Skeletal muscle tissue (tissue), 4 donors: ENCODE results near the gene ACSM2A. TPM values are rescaled to one million over a fixed set of nuclear protein-coding genes. Genes with fewer than 3 reads are reported as not detected.
"Not testable (repeated sequence)": the region's sequence is repeated elsewhere in the genome, so short reads cannot be mapped to it uniquely, and the experiment has no call there.

Source experiments
- H3K27ac ChIP-seq: one replicate; pipeline ENCODE4 v1.7.0; 2013; ENCODE audit warnings: mild to moderate bottlenecking, low read depth, low read length, inconsistent platforms
- H3K27me3 ChIP-seq, 3 donors: one replicate each; pipeline ENCODE4 v1.7.0; 2013; ENCODE audit warnings: low read length in 3 of 3; ENCODE audit not compliant: control insufficient read depth in 3 of 3, insufficient read depth in 3 of 3
- H3K36me3 ChIP-seq, 3 donors: one replicate each; pipeline ENCODE4 v1.7.0; 2013; ENCODE audit warnings: low read length in 3 of 3; ENCODE audit not compliant: control insufficient read depth in 3 of 3, insufficient read depth in 3 of 3
- H3K4me1 ChIP-seq, 3 donors: one replicate each; pipeline ENCODE4 v1.7.0; 2013; ENCODE audit warnings: low read length in 3 of 3, mild to moderate bottlenecking in 3 of 3; ENCODE audit not compliant: control insufficient read depth in 3 of 3, insufficient read depth in 3 of 3
- H3K4me3 ChIP-seq, 3 donors: one replicate each; pipeline ENCODE4 v1.7.0; 2013; ENCODE audit warnings: low read length in 3 of 3
- H3K9ac ChIP-seq, 3 donors: one replicate each; pipeline ENCODE4 v1.7.0; 2013; ENCODE audit warnings: low read length in 3 of 3, mild to moderate bottlenecking in 3 of 3, moderate library complexity in 2 of 3, low read depth in 1 of 3
- H3K9me3 ChIP-seq, 3 donors: one replicate each; pipeline ENCODE4 v1.7.0; 2013; ENCODE audit warnings: low read length in 3 of 3; ENCODE audit not compliant: control insufficient read depth in 3 of 3
- total RNA-seq: library from RNA; depleted of rRNA; stranded (reverse); fragments of >200 nt; gene quantifications from one replicate; pipeline ENCODE4 v1.2.3, GENCODE V29; 2014
- donor health status: Osteomylitis.

The ACSM2A gene, protein sequence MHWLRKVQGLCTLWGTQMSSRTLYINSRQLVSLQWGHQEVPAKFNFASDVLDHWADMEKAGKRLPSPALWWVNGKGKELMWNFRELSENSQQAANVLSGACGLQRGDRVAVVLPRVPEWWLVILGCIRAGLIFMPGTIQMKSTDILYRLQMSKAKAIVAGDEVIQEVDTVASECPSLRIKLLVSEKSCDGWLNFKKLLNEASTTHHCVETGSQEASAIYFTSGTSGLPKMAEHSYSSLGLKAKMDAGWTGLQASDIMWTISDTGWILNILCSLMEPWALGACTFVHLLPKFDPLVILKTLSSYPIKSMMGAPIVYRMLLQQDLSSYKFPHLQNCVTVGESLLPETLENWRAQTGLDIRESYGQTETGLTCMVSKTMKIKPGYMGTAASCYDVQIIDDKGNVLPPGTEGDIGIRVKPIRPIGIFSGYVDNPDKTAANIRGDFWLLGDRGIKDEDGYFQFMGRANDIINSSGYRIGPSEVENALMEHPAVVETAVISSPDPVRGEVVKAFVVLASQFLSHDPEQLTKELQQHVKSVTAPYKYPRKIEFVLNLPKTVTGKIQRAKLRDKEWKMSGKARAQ
- total RNA-seq, result not detected

DNA sequence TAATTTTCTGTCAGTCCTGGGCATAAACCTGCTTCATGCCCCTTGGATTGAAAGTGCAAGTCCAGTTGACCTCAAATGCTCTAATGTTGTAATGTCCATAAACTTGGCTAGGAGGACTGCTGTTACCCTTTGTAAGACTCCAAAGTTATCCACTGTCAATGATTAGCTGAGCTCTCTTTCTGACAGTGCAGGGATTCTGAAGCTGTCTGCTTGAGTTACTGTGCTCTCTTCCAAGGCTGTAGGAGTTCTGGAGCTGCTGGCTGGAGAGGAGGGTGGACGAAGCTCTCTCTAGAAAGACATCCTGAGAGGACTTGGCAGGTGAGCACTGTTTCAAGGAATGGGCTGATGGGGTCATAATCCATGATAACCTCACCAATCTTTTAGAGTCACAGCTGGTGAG lies at the start of gene ACSM2A:
Gene ACSM2A, plus strand, starts transcription at position 158 of the 400 bp plus-strand sequence. CDS start 8,594 bp downstream, outside the sequence.
- not testable (repeated sequence) for H3K27me3 ChIP-seq, H3K27ac ChIP-seq, H3K36me3 ChIP-seq, H3K9me3 ChIP-seq, H3K4me1 ChIP-seq, H3K4me3 ChIP-seq, H3K9ac ChIP-seq

DNA sequence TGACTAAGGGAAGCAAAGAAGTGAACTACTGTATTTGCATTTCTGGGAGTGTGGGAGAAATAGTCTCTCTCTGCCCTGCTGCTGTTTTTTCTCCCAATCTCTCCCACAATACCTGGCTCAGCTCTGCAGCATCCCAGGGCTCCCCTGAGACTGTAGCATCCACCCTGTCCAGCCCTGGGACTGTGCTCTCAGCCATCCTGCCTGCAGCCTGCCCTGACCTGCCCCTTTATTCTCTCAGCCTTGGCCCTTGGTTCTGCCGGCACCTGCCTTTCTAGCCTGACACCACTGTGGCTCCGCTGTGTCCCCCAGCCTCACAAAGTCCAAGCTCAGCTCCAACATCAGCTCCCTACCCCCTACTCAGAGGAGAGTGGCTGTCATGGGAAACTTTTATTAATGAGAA lies 48.7 kb upstream of the ACSM2A start:
- H3K4me3 ChIP-seq, result no peak overlapping the region
- H3K4me1 ChIP-seq, result no peaks in the 10 kb centered on the region
- H3K9me3 ChIP-seq, result no peaks in the 10 kb centered on the region
- H3K36me3 ChIP-seq, result no peaks in the 10 kb centered on the region
- H3K9ac ChIP-seq, result no peak overlapping the region
- H3K27me3 ChIP-seq, result no peaks in the 10 kb centered on the region
- H3K27ac ChIP-seq, result no peak overlapping the region

DNA sequence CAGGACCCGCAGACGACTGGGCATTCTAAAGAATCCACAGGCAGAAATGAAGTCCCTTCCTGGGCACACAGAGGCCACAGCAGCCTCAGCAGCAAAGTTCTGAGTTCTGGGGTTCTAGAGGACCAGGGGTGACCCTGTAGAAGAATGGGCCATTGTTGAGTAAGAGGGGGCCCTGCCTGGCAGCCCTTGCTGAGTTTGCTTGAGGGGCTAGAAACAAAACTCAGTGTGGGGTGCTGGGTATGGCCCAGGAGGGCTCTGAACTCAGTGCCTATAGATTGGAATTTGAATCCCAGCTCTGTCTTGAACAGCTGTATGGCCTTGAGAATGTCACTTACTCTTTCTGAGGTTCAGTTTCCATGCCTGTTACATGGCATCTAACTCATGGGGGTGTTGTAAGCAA lies 46.7 kb upstream of the ACSM2A start, which contains the start of gene PDILT:
Gene PDILT, minus strand, starts transcription at position 101 of the 400 bp plus-strand sequence. CDS start 5,437 bp downstream, outside the sequence.
- Histone ChIP-seq H3K36me3 (no peaks in the 10 kb centered on the region), H3K27me3 (no peaks in the 10 kb centered on the region), H3K4me3 (no peak within 1 kb of the TSS), H3K9ac (no peak within 1 kb of the TSS), H3K9me3 (no peaks in the 10 kb centered on the region), H3K27ac (no peak within 1 kb of the TSS), H3K4me1 (peaks cover 0 to 3% (median 0%) of the 10 kb centered on the region in 3 donors)

DNA sequence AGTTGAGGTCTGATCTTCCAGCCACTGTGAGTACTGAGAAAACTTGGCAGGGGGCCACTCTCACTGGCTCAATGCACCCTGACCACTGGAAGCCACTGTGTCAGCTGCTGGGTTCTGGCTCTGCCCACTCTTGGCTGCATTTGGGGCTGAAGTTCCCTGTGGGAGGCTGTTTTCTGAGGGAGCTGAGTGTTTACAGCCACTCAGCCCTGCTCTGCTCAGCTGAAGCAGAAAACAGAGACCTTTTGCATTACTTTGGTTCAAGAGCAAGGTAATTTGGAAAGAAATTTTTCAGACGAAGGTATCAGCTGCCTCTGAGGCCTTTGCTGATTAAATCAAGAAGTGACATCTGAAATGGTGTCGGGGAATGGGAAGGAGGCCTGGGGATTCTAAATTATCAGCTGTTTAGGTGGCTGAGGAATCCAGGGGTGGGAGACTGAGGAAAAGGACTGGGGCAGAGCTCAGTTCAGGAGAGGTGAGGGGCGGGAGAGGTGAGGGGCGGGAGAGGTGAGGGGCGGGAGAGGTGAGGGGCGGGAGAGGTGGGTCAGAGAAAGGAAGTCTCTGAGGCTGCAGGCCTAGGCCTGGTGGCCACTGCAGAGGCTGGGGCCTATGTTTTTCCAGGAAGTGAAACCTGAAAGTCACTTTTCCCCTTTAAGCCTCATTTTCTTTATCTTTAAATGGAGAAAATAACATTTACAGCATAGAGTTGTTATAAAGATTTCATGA lies 41.8 kb upstream of the ACSM2A start, which contains the start of gene ACSM5:
Gene ACSM5, plus strand, starts transcription at position 137 of the 723 bp plus-strand sequence. CDS start 1,951 bp downstream, outside the sequence.
- H3K4me1 ChIP-seq, result peaks cover 0 to 3% (median 0%) of the 10 kb centered on the region in 3 donors
- no peak within 1 kb of the TSS for H3K27ac ChIP-seq
- H3K27me3 ChIP-seq, result no peaks in the 10 kb centered on the region
- no peaks in the 10 kb centered on the region for H3K36me3 ChIP-seq
- peak within 1 kb of the TSS; percentile 45 to 65 (median 56) for H3K4me3 ChIP-seq
- H3K9me3 ChIP-seq, result no peaks in the 10 kb centered on the region
- H3K9ac ChIP-seq, result peak within 1 kb of the TSS; percentile 52 to 79 (median 70)

DNA sequence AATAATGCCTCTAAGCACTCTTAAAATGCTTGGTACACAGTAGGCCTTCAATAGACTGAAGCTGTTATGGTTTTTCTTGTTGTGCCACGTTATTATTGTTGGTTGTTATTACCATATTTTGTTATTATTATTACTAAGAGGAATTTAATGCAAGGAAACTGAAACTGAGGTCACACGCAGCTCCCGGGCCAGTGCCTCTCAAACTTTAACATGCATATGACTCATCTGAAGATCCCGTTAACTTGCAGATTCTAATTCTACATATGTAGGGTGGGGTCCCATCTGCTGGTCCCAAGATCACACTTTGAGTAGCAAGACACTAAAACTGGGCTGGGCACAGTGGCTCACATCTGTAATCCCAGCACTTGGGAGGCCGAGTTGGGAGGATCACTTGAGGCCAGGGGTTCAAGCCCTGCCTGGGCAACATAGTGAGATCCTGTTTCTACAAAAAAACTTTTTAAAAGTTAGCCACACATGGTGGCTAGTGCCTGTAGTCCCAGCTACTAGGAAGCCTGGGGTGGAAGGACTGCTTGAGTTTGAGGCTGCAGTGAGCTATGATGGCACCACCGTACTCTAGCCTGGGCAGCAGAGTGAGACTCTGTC lies 41.1 kb upstream of the ACSM2A start:
- peak overlapping the region; percentile 22 to 41 (median 40) for H3K4me3 ChIP-seq
- H3K36me3 ChIP-seq, result no peaks in the 10 kb centered on the region
- H3K27ac ChIP-seq, result no peak overlapping the region

DNA sequence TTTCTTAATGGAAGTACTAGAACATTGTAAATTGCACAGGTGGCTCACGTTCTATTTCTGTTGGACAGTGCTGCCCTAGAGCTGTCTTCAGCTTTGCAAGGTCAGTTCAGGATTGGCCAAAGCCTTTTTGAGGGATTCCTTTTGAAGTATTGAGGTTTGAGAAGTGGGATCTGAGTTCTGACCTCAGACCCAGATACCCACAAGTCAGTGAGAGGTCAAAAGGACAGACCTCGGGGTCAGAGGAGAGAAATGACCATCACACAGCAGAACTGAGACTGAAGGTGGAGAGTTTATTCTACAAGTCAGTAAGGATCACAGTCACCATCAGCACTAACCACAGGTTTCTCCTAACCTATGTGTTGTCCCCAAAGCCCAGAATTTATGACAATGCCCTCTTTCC lies 40.3 kb upstream of the ACSM2A start:
- H3K27ac ChIP-seq, result no peak overlapping the region
- peaks cover 0 to 3% (median 0%) of the 10 kb centered on the region in 3 donors for H3K4me1 ChIP-seq
- H3K4me3 ChIP-seq, result no peak overlapping the region
- no peaks in the 10 kb centered on the region for H3K27me3 ChIP-seq
- no peaks in the 10 kb centered on the region for H3K36me3 ChIP-seq
- no peaks in the 10 kb centered on the region for H3K9me3 ChIP-seq
- H3K9ac ChIP-seq, result no peak overlapping the region

More for the DNA sequence above, 41.1 kb upstream of the ACSM2A start:
- Histone ChIP-seq H3K9ac (peak overlapping the region; percentile 48 to 55 (median 52)), H3K9me3 (no peaks in the 10 kb centered on the region), H3K27me3 (no peaks in the 10 kb centered on the region), H3K4me1 (peaks cover 0 to 3% (median 0%) of the 10 kb centered on the region in 3 donors)

DNA sequence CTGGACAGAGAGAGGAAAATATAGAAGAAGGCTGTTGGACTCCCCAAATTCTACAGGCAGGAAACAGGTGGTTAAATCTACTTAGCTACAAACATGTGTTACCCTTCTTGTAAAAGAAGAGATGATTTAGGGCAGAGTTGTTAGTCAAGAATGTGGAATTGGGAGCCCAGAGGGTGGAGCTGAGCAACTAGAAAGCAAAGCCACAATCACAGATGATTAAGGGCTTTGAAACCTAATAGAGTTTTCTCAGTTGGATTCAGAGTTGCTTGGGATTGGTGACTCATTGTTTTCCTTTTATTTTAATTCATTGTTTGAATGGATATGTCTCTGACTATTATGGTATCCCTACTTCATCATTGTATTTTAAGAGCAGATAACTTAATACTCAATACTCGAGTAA lies 35.8 kb upstream of the ACSM2A start:
- H3K9ac ChIP-seq, result no peak overlapping the region
- H3K36me3 ChIP-seq, result peaks cover 0 to 2% (median 0%) of the 10 kb centered on the region in 3 donors
- no peak overlapping the region for H3K4me3 ChIP-seq
- no peak overlapping the region for H3K27ac ChIP-seq
- no peaks in the 10 kb centered on the region for H3K4me1 ChIP-seq
- no peaks in the 10 kb centered on the region for H3K9me3 ChIP-seq
- no peaks in the 10 kb centered on the region for H3K27me3 ChIP-seq

DNA sequence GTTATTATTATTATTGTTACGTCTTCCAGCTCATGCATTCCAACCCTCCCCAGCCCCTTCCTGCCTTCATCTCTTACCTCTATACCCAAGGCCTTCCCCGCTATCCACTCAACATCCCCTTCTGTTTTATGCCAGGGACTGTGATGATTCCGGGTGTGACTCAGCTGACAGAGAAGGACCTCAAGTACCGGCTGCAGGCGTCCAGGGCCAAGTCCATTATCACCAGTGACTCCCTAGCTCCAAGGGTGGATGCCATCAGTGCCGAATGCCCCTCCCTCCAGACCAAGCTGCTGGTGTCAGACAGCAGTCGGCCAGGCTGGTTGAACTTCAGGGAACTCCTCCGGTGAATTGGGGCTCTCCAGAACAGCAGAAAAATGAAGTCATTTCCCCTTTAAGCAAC lies 32.2 kb upstream of the ACSM2A start:
- H3K27me3 ChIP-seq, H3K9ac ChIP-seq, H3K4me3 ChIP-seq, H3K9me3 ChIP-seq, H3K36me3 ChIP-seq, H3K27ac ChIP-seq, H3K4me1 ChIP-seq: not testable (repeated sequence)

DNA sequence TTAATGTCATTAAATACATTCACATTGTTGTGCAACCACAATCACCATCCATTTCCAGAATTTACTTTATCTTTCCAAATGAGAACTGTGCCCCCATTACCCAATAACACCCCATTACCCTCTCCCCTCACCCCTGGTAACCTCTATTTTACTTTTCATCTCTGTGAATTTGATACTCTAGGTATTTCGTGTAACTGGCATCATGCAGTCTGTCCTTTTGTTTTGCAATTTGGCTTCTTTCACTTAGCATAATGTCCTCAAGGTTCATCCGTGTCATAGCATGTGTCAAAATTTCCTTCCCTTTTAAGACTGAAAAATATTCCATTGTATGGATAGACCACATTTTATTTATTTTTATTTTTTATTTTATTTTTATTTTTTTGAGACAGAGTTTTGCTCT lies 29.6 kb upstream of the ACSM2A start:
- H3K9ac ChIP-seq, H3K4me1 ChIP-seq, H3K9me3 ChIP-seq, H3K27me3 ChIP-seq, H3K4me3 ChIP-seq, H3K27ac ChIP-seq, H3K36me3 ChIP-seq: not testable (repeated sequence)
